SK-N-SH treated with all-trans-retinoic acid at 6 μM for 48 hours (cell line): ENCODE results near the gene CDH22.
A peak's percentile ranks its signal among the peaks of the same experiment; 100 is the strongest.

Source experiments
- ATAC-seq: fragments of 200-7000 bp; cut with Tn5 transposase; 3 replicates; pipeline ENCODE4 v1.9.1; 2020; ENCODE audit warnings: mild to moderate bottlenecking, moderate library complexity
- ARNTL ChIP-seq: fragments of 450-650 bp; formaldehyde crosslinking; IDR thresholded peaks from 2 replicates; pipeline ENCODE4 v1.5.0; 2020; ENCODE audit warnings: low read depth, mild to moderate bottlenecking, moderate library complexity, borderline replicate concordance
- BACH2 ChIP-seq: fragments of 250-450 bp; sonication (Bioruptor Pico); IDR thresholded peaks from 2 replicates; pipeline ENCODE4 v1.9.0; 2021; ENCODE audit warnings: mild to moderate bottlenecking, borderline replicate concordance
- CSDC2 ChIP-seq: fragments of 250-450 bp; sonication (Bioruptor Pico); IDR thresholded peaks from 2 replicates; pipeline ENCODE4 v1.5.0; 2020; ENCODE audit warnings: mild to moderate bottlenecking, moderate library complexity
- ESRRG ChIP-seq: fragments of 250-450 bp; sonication (Bioruptor Pico); IDR thresholded peaks from 2 replicates; pipeline ENCODE4 v1.6.1; 2021; ENCODE audit warnings: mild to moderate bottlenecking
- GLIS3 ChIP-seq: fragments of 250-450 bp; sonication (Bioruptor Pico); IDR thresholded peaks from 2 replicates; pipeline ENCODE4 v1.5.0; 2020; ENCODE audit warnings: mild to moderate bottlenecking, moderate library complexity
- ISL1 ChIP-seq: fragments of 250-450 bp; sonication (Bioruptor Pico); IDR thresholded peaks from 2 replicates; pipeline ENCODE4 v2.1.2; 2022; ENCODE audit warnings: mild to moderate bottlenecking, moderate library complexity
- OSR1 ChIP-seq: fragments of 250-450 bp; sonication (Bioruptor Pico); IDR thresholded peaks from 2 replicates; pipeline ENCODE4 v1.8.0; 2022; ENCODE audit warnings: moderate library complexity, mild to moderate bottlenecking, inconsistent platforms
- PPARA ChIP-seq: fragments of 250-450 bp; sonication (Bioruptor Pico); IDR thresholded peaks from 2 replicates; pipeline ENCODE4 v1.5.0; 2020; ENCODE audit warnings: mild to moderate bottlenecking, borderline replicate concordance
- RARB ChIP-seq: fragments of 250-450 bp; sonication (Bioruptor Pico); IDR thresholded peaks from 2 replicates; pipeline ENCODE4 v1.8.0; 2021; ENCODE audit warnings: mild to moderate bottlenecking, moderate library complexity
- SNAI2 ChIP-seq: fragments of 250-450 bp; sonication (Bioruptor Pico); IDR thresholded peaks from 2 replicates; pipeline ENCODE4 v1.5.0; 2020; ENCODE audit warnings: mild to moderate bottlenecking, moderate library complexity
- TCF4 ChIP-seq: fragments of 250-450 bp; sonication (Bioruptor Pico); IDR thresholded peaks from 2 replicates; pipeline ENCODE4 v1.8.0; 2021; ENCODE audit warnings: mild to moderate bottlenecking, moderate library complexity, borderline replicate concordance
- TOX ChIP-seq: fragments of 250-450 bp; sonication (Bioruptor Pico); IDR thresholded peaks from 2 replicates; pipeline ENCODE4 v1.8.0; 2021; ENCODE audit warnings: mild to moderate bottlenecking, moderate library complexity, borderline replicate concordance
- TSHZ2 ChIP-seq: fragments of 250-450 bp; sonication (Bioruptor Pico); IDR thresholded peaks from 2 replicates; pipeline ENCODE4 v1.5.0; 2020; ENCODE audit warnings: mild to moderate bottlenecking, moderate library complexity
- ZC3H10 ChIP-seq: fragments of 250-450 bp; sonication (Bioruptor Pico); IDR thresholded peaks from 2 replicates; pipeline ENCODE4 v1.5.1; 2021; ENCODE audit warnings: mild to moderate bottlenecking, moderate library complexity
- ZFP3 ChIP-seq: fragments of 250-450 bp; sonication (Bioruptor Pico); IDR thresholded peaks from 2 replicates; pipeline ENCODE4 v1.5.0; 2020; ENCODE audit warnings: mild to moderate bottlenecking, moderate library complexity
- ZFP30 ChIP-seq: fragments of 450-650 bp; formaldehyde crosslinking; IDR thresholded peaks from 2 replicates; pipeline ENCODE4 v1.5.0; 2022; ENCODE audit warnings: mild to moderate bottlenecking, moderate library complexity
- ZNF565 ChIP-seq: fragments of 450-650 bp; formaldehyde crosslinking; conservative IDR thresholded peaks from 2 replicates; pipeline ENCODE4 v1.5.0; 2020; ENCODE audit warnings: low read depth, mild to moderate bottlenecking, moderate library complexity
- ZNF70 ChIP-seq: fragments of 450-650 bp; formaldehyde crosslinking; IDR thresholded peaks from 2 replicates; pipeline ENCODE4 v1.5.0; 2020; ENCODE audit warnings: mild to moderate bottlenecking, moderate library complexity
- ZNF8 ChIP-seq: fragments of 450-650 bp; formaldehyde crosslinking; IDR thresholded peaks from 2 replicates; pipeline ENCODE4 v1.5.0; 2020; ENCODE audit warnings: mild to moderate bottlenecking, moderate library complexity
- TF ChIP-seq, protein P1 (sequence below): fragments of 250-450 bp; sonication (Bioruptor Pico); IDR thresholded peaks from 2 replicates; pipeline ENCODE4 v1.5.1; 2021; ENCODE audit warnings: mild to moderate bottlenecking, moderate library complexity
- TF ChIP-seq, protein P2 (sequence below): fragments of 250-450 bp; sonication (Bioruptor Pico); IDR thresholded peaks from 2 replicates; pipeline ENCODE4 v1.8.0; 2020; ENCODE audit warnings: mild to moderate bottlenecking, moderate library complexity, borderline replicate concordance
- TF ChIP-seq, protein P3 (sequence below): fragments of 250-450 bp; sonication (Bioruptor Pico); IDR thresholded peaks from 2 replicates; pipeline ENCODE4 v1.5.1; 2020; ENCODE audit warnings: low read depth, mild to moderate bottlenecking, moderate library complexity

CDH22 gene

GRCh38 chr20:46343975-46344357, 35.7 kb upstream of the CDH22 start:
- peak; percentile 6; the same call in 1 of the 3 replicates for ATAC-seq
- TF ChIP-seq RARB (CRISPR knock-in tag) (no peak), BACH2 (no peak), ZNF8 (no peak), ESRRG (CRISPR knock-in tag) (no peak), CSDC2 (CRISPR knock-in tag) (no peak), TCF4 (CRISPR knock-in tag) (no peak), ZFP30 (no peak), TOX (CRISPR knock-in tag) (no peak), ZNF565 (CRISPR knock-in tag) (no peak), TSHZ2 (CRISPR knock-in tag) (no peak), PPARA (CRISPR knock-in tag) (no peak), ZNF70 (CRISPR knock-in tag) (no peak), OSR1 (CRISPR knock-in tag) (no peak), ZFP3 (CRISPR knock-in tag) (no peak), ZC3H10 (no peak), ARNTL (no peak)
- TF ChIP-seq, protein P1, sequence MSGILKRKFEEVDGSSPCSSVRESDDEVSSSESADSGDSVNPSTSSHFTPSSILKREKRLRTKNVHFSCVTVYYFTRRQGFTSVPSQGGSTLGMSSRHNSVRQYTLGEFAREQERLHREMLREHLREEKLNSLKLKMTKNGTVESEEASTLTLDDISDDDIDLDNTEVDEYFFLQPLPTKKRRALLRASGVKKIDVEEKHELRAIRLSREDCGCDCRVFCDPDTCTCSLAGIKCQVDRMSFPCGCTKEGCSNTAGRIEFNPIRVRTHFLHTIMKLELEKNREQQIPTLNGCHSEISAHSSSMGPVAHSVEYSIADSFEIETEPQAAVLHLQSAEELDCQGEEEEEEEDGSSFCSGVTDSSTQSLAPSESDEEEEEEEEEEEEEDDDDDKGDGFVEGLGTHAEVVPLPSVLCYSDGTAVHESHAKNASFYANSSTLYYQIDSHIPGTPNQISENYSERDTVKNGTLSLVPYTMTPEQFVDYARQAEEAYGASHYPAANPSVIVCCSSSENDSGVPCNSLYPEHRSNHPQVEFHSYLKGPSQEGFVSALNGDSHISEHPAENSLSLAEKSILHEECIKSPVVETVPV (CRISPR knock-in tag): no peak
- TF ChIP-seq, protein P2, sequence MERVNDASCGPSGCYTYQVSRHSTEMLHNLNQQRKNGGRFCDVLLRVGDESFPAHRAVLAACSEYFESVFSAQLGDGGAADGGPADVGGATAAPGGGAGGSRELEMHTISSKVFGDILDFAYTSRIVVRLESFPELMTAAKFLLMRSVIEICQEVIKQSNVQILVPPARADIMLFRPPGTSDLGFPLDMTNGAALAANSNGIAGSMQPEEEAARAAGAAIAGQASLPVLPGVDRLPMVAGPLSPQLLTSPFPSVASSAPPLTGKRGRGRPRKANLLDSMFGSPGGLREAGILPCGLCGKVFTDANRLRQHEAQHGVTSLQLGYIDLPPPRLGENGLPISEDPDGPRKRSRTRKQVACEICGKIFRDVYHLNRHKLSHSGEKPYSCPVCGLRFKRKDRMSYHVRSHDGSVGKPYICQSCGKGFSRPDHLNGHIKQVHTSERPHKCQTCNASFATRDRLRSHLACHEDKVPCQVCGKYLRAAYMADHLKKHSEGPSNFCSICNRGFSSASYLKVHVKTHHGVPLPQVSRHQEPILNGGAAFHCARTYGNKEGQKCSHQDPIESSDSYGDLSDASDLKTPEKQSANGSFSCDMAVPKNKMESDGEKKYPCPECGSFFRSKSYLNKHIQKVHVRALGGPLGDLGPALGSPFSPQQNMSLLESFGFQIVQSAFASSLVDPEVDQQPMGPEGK: no peak
- TF ChIP-seq, protein P3, sequence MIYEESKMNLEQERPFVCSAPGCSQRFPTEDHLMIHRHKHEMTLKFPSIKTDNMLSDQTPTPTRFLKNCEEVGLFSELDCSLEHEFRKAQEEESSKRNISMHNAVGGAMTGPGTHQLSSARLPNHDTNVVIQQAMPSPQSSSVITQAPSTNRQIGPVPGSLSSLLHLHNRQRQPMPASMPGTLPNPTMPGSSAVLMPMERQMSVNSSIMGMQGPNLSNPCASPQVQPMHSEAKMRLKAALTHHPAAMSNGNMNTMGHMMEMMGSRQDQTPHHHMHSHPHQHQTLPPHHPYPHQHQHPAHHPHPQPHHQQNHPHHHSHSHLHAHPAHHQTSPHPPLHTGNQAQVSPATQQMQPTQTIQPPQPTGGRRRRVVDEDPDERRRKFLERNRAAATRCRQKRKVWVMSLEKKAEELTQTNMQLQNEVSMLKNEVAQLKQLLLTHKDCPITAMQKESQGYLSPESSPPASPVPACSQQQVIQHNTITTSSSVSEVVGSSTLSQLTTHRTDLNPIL (CRISPR knock-in tag): no peak

DNA sequence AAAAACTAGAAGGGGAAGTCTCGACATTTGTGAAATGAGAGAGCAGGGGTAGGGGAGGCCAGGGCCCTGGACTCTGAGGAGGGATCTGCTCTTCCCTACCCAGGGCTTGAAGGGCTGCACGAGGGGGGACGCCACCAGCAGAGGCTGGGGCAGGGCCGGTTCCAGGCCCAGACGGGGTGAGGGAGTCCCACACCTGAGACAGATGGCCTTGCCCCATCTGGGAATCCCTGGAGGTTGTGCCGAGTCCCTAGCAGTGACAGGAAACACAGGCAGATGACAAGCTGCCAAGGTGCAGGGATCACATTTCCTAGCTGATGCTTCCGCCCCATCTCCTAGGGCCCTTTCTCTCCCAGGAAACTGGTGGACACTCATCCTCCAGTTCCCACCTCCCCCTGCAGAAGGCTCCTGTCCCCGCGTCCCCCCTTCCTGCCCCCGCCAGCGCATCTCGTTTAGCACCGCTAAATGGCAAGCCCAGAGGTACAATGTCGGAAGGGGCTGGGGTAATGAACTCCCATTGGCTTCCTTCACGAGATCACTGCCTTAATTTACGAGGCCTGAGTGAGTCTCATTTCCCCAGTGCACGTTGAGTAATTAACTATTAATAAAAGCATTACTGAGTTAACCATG, 35.2 kb upstream of the CDH22 start:
- peak; percentile 18 for ATAC-seq
- TF ChIP-seq TSHZ2 (CRISPR knock-in tag): no peak
- TF ChIP-seq ZFP30: no peak
- no peak for TF ChIP-seq ZNF8
- no peak for TF ChIP-seq SNAI2 (CRISPR knock-in tag)
- TF ChIP-seq ISL1: no peak
- TF ChIP-seq RARB (CRISPR knock-in tag): no peak
- no peak for TF ChIP-seq GLIS3 (CRISPR knock-in tag)
- TF ChIP-seq PPARA (CRISPR knock-in tag): no peak
